CD4-positive, alpha-beta T cell treated with Interleukin-10 for 1 hour (primary cell): Measurements from ENCODE around the gene PDGFC.
A peak's percentile ranks its signal among the peaks of the same experiment; 100 is the strongest.

Experiments
- DNase-seq: peaks from one replicate; pipeline ENCODE4 v3.0.0-alpha.2; 2020

Gene PDGFC

DNA sequence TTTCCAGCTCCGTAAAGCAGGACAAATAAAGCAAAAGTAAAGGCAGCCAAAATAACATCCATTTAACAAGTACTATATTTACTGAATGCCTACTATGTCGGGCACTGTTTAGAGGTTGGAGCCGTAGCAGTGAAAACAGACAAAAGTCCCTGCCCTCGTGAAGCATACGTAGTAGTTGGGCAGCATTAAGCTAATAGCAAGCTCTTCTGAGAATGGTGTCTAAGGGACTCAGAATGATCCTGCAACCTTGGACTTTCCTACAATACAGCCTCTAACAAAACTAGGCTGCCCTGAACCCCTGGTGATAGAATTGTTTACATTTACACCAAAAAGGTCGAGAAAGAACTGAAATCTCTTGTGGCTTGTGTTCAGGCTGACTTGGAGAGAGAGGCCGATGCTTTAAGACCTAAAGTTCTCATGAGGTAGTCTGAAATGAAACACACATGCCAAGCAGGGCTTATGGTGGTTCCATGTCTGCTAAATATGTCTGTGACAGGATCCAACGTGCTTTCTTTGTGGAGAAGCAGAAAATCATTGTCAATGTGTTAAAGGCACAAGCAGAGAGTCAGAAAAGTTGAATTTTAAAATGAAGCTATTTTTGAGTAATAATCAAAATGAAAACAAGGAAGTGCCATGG is 898 bp upstream of the PDGFC start:
- DNase-seq = no peak

DNA sequence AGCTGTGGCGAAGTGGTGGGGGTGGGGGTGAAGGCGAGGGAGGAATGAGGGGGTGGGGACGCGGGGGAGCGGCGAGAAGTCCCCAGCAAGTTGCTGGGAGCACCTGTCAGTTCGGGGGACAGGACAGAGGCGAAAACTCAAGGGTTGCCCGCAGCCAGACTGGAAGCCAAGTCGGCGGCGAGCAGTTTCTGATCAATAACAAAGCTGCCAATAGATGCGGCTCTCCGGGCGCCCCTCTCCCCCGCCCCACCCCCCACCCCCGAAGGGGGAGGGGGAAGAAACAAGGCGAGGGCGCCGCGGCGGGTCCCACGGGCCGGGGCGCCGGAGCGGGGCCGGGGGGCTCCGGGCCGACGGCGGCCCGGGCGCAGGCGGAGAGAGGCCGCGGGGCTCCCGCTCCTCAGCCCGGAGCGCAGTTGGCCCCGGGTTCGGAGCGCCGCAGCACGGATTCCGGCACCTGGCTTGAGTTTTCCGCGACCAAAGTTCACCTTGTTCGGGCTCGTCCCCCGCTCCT is 379 bp downstream of the PDGFC start:
- DNase-seq = no peak

DNA sequence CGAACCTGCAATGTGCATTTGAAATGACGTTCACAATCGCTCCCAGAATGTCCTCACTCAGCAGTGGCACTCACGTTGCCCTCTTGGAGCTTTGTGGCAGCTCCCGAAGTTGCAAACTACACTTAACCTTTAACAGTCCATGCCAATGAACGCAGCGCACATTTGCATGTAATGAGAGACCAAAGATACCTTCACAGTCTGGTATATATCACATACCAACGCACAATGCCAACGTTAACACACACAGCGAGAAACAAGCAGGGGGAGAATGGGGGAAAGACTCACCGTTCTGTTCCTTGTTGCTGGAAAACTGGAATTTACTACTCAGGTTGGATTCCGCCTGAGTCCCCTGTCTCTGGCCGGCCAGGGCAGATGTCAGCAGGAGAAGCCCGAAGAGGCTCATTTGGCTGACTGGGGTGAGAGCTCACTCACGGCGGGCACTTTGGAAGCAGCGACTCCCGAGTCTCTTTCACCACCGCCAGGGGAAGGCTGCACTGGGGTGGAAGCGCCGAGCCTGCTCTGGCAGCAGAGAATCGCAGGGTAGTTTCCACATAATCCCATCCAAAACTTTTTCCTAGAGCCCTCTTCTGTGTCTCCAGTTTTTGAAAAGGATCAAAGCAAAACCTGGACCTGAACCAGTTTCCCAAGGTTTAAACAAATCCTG is 966 bp downstream of the PDGFC start:
- no peak for DNase-seq

DNA sequence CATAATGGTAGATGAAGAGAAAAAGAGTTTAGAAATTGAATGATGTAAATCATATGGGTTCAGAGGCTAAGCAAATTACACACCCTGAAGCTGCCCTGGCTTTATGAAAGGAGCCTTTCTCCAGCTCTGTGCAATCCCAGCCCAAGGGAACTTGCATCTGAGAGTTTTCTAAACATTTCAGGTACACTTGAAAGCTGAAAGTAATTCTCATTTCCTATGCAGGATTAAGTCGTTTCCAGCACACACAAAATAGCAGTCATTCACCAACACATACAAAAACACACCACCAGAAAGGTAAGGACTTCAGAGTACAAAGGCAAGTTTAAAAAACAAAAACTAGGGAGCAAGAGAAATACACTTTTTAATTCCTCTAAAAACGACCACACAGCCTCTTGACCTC is 1.7 kb downstream of the PDGFC start:
- no peak for DNase-seq

DNA sequence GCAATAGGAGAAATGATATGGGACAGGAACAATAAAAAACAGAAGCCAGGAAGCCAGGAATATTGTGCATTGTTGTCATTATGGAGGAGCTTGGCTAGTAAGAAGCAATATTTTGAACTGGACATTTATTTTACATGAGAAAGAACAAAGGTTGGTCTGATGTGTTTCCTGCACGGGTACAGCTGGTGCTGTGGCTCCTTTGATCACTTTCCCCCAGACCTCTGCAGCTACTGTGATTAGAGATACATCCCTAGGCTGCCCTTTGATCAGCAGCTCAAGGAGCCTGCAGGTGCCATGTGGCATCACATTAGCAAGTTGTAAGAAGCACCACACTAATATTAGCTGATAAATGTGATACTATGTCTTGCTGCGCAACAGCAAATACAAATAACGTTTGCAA is 2.5 kb downstream of the PDGFC start:
- no peak for DNase-seq

DNA sequence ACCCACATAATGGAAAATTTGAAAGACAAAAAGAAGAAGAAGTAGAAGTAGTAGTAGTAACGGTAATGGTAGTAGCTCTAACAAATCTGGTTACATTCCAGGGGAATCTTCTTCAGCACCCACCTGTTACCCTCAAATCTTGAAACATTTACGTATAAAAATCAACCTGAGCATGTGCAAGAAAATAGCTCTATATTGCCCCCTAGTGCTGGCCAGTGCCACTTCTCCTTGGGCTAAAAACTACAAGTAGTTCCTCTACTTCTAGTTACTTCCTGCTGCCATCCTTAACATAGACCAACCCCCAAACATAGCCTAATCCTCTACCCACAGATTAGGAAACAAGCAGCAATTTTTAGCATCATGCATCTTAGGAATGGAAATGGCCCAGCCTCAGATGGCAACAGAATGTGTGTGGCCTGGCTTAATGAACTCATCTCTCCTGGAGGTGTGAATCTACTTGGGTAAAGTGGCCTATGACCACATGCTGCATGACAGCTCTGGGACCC is 3.1 kb downstream of the PDGFC start:
- peak; percentile 19 for DNase-seq

DNA sequence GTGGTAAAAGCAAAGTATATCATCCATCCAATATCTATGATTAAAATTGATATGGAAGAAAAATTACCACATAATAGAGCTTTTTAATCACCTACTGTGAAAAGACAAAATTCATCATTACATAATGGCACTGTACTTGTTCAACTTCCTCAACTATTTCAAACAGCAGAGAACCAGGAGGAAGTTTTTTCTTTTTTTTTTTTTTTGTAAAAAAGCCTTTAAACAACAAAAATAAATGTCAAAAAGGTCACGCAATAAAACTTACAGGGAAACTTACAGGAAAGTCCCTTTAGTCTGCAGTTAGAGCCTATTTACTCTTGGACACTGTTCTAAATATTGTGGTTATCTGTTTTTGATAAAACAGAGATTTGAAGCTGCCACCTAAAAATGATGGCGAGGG is 4.8 kb downstream of the PDGFC start:
- DNase-seq = no peak

DNA sequence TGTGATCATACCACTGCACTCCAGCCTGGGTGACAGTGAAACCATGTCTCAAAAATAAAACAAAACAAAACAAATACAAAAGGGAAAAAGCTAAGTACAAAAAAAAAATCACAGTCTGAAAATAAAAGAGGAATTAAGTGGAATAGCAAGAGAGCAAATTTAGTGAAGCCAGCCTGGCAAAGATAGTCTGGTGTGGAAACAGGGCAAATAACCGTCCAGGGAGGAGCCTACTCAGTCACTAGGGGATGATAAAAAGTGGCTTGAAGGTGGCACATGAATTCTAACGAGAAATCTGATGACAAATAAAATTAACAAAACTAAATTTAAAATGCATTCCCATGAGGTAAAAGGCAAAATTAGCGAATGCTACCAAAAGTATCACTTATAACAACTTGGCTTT is 8.2 kb downstream of the PDGFC start:
- no peak for DNase-seq

DNA sequence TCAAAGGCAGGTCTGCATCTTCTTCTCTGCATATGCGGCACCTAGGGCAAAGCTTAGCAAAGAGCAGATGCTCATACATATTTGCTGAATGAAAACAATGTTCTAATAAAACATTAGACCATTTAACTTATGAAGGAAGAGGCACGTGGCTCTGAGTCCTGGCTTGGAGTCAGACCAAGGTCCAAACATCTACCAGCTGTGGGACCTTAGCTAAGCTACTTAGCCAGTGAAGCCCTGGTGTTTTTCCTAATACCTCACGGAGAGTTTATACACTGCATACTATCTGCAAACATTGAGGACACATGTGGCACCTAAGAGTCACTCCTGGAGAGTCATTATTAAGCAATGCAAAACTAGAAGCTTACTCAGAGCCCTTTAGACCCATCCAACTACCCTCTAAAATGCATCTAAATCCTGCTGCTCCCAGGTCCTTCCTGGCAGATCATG is 9.0 kb downstream of the PDGFC start:
- DNase-seq = no peak

DNA sequence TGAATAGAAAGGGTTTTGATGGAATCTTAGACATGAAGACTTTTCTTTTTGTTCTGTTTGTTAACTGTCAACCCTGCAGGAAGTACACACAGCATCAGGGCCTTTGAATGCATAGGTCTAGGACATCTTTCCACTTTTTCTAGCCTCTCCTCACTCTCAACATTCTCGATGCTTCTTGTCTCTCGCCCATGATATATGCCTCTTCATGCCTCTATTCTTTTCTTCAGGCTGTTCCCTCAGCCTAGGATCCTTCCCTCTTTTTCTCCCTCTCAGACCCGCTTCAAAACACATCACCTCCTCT is 9.6 kb downstream of the PDGFC start:
- DNase-seq = no peak

DNA sequence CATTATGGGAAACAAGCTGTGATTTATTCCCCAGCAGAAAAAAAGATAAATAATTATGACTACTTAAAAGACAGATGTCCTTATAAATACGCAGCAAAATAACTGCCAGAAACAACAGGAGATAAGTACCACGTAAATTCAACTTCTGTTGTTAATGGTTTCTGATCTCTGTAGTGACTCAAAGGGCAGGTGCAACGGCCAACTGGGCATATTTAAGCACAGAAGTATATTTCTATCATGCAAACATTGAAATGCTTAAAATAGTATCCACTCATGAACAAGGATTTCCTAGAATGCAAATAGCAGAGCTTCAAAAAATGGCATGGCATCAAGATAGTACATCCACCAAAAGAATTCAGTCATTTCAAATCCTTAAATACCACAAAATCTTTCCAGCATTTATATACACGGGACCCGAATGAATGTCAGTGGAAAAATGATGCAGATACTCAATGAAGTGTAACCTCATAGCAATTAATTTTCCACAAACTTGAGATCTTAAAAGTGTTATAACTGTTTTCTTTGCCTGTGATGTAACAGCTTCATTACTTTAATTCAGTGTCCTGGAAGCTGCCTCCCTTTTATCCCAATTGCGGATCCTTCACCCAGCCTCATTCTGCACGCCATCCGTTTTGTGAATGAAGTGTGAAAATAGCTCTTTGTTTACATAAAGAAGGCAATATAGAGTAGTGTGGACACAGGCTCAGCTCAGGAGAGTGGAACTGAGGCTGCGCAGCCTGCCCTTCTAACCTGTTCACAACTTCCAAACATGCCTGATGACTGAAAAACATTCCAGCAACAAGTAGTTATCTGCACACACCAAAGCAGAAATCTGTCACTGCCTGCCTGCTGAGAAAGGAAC is 10.2 kb downstream of the PDGFC start:
- no peak for DNase-seq

DNA sequence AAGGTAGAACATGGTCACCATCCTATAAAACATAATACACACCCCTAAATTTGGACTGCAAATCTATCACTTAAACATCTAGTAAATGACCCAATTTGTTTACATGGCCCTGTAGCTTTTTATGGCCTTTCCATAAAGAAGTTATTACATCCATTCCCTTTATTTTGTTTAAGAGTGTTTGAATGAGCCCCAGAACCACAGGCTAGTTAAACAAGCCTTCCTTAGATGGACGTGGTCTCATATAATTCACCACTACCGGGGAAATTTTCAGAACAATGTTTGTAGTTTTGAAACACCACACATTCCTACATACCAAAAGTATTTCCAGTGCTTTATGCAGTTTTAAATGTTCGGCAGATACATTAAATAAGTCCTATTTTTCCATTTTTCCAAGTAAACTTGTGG is 12.3 kb downstream of the PDGFC start:
- no peak for DNase-seq

DNA sequence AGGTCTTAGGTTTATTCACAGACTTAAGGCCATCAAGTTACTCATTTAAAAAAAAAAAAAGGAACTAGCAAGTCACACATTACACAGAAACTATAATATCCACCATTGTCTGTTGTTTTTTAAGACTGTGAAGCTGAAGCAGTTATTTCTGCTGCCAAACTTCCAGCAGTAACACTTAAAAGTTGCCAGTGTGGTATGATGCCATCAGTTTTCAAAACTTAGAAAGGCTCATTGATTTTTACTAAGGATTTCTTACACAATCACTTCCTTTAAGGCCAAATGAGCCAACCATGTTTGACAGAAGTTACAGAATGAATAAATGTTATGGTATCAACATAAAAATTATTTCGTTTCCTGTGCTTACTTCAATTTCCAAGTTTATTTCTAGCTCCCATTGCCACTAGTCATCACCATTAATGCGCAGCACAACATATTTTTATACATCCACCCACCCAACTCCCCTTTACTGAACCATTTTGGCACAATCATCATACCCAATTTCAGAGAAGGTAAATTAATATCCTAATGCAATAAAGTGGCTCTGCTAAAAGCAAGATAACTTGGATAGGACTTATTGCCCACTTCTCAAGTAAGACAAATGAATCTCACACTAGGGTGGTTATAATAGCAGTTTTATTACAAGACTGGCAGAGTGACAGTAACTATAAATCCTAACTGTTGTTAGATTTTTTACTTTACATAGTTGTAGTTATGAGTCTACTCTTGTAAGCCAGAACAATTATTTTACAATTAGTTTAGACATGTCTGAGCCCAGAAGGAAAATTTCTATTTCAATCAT is 13.1 kb downstream of the PDGFC start:
- no peak for DNase-seq

DNA sequence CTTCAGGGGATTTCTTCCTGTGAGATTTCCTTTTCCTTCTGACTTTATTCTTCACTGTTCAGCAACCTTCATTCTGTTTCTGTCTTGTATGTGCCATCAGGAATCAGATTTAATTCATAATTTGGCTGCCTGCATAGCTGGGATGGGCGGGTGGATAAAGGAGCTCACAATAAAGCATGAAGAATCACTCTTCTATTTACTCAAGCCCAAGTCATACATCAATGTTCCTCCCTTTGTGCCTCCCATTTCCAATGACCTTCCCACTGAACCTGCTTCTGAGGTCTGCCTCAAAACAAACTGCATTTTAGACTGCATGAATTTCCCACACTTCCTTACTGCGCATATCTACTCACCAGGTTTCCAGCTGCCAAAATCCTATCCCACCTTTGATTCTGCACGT is 14.0 kb downstream of the PDGFC start:
- no peak for DNase-seq

DNA sequence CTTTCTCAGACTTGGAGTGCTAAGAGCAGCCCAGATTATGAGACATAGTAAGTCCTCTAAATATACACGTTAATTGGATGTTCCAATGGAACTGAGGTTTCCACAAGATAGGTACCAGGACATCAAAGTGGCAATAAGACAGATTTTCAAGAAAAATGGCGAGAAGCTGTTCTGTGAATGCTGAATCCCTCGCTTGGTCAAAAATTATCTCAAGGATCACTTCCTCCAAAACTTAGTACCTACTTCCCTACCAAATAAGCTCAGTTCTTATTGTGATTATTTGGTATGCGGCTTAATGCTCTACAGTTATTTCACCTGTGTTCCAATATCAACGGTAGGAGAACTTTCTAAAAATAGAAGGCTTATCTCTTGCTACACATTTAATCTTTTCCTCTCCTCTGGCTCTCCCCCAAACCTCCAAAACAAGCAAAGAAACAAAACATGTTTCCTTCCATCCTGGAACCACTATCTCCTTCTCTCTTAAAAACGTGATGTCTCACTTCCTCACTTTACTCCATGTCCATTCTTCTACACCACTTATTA is 14.7 kb downstream of the PDGFC start:
- no peak for DNase-seq

DNA sequence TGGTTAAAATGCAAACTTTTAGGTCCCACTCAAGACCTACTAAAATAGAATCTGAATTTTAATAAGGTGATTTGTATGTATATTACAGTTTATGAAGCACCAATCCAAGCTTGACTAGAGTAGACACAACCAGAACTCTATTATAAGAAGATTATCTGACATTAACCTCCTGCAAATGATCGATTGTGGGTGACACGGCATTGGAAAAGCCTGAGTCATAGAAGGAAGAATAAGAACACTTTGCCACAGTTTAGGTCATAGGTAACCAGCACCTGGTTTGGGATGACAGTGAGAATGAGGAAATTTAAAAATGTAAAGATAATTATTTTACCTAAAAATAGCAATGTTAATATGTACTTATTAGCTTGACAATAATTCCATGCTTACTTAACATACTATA is 15.2 kb downstream of the PDGFC start:
- no peak for DNase-seq

DNA sequence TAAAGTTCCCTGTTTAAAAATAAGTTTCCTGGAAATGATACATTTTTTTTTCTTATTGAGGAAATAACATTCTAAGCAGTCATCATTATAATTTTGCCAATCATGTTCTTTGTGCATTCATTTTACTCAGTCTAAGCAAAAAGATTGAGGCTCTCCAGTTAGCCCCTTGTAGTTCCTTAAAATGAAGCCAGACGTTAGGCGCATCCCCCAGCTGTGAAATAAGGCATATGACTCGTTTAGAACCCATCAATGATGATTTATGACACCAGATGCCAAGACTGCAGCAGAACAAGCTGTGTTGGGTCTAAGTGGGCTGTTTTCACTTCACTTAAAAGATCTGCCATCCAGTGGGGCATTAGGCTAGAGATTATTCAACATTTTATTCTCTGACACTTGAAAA is 17.0 kb downstream of the PDGFC start:
- DNase-seq = no peak

DNA sequence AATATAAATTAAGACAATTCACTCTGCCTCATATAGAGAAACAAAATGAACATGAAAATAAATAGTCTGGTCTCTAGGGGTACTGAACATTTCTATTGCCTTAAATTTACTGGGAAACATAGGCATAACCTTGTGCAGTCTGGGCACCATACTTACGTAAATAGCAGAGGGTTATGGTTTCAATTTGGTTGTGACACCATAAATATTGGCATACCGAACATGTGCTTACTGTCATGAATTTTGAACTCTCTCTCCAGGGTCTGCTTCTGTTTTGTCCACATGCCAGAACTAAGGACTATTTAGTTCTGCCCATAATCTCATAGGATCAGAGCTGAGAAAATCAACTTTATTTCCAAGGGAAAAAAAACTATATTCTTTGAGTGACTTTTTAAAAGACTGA is 17.6 kb downstream of the PDGFC start:
- no peak for DNase-seq

DNA sequence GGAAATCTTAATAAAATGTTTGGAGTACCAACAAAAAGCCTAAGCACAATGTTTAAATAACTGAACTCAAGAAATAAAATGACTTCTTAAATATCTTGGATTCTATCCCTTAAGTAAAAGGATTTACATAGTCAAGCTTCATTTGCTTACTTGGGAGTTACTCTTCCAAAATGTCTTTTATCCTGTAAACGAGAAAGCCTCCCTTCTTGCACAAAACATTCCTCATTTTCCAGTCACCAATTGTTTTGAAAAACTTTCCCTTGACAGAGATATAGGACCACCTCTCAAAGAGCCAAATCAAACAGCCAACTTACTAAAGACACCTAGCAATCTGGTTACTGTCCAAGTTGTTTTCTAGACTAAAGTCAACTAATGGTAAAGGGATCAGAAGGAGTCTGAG is 18.6 kb downstream of the PDGFC start:
- no peak for DNase-seq

DNA sequence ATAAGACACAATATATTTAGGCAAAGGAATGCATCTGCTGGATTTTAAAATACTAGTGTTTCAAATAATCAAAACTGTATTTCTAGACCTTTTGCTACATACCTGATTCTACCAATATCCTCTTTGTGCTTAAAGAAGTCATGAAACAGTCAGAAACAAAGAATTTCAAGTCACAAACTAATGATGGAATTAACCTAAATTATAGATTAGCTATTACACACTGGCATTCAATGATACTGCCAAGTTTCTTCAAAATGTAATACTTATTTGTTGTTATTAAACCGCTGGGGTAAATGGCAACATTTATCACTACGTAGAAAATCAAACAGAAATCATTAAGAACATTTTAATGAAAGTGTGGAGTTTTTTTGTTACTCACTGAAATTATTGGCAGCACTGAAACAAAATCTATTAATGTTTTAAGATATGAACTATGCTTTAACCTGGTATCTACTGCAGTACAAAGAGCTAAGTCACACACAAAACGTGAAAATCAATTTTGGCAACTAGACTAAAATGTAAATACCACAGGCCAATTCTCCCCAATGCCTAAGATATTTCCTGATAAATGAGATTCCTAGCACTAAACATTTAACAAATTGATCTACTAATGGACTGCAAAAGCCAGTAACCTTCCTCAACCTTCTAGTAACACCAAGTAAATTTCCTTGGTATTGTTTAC is 19.4 kb downstream of the PDGFC start:
- DNase-seq = no peak

DNA sequence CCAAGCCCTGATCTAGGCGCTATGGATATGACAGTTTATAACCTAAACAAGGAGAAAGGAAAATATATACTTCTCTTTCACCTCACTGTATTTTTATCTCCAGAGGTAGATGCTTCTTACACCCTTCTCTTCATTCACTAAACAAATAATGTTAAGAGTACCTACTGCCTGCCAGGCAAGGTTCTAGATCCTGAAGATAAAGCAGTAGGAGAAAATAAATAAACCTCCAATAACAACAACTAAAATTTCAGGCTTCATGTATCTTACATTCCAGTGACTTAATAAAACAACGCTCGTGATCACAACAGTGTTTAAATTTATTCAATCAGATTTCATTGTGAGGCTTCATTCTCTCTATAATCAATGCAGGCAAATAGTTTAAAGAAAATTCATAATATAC is 20.7 kb downstream of the PDGFC start:
- DNase-seq = no peak

DNA sequence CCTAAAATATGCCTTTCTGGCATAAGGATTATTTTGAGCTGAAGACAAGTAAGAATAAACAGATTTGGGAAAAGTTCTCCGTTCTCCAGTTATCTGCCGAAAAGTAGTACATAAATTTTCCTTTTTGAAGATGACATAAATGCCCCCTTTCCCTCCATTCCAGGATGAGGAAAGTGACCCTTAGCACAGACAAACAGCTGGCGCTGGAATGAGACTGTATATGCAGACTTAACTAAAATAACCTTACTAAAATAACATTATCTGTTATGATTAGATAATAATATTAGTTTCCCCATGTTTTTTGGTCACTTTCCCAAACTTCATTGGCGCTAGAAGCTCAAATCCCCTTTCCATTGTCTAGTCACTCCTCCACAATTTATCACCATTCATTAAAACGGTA is 21.5 kb downstream of the PDGFC start:
- DNase-seq = no peak
